ENCODE data around the gene EYA4. TPM values are rescaled to one million over a fixed set of nuclear protein-coding genes. Genes with fewer than 3 reads are reported as not detected.

Gene EYA4
- total RNA-seq, 4 donors from 2014 or later: 0.13 to 0.17 TPM; not detected in 2

GRCh38 chr6:133388731-133389130 lies 147.6 kb downstream of the EYA4 start:
- DNase-seq (ENCODE audit: low spot score in 2 of 2): no peak
- H3K4me3 ChIP-seq (ENCODE audit: low read depth, poor library complexity, severe bottlenecking): no peak overlapping the region
- 86 to 90% methylated on average over 6 of the region's 6 CpGs for WGBS, 2 donors
- TF ChIP-seq POLR2A (IDR thresholded peaks at IDR 0.05): no peak
- TF ChIP-seq, protein P1, sequence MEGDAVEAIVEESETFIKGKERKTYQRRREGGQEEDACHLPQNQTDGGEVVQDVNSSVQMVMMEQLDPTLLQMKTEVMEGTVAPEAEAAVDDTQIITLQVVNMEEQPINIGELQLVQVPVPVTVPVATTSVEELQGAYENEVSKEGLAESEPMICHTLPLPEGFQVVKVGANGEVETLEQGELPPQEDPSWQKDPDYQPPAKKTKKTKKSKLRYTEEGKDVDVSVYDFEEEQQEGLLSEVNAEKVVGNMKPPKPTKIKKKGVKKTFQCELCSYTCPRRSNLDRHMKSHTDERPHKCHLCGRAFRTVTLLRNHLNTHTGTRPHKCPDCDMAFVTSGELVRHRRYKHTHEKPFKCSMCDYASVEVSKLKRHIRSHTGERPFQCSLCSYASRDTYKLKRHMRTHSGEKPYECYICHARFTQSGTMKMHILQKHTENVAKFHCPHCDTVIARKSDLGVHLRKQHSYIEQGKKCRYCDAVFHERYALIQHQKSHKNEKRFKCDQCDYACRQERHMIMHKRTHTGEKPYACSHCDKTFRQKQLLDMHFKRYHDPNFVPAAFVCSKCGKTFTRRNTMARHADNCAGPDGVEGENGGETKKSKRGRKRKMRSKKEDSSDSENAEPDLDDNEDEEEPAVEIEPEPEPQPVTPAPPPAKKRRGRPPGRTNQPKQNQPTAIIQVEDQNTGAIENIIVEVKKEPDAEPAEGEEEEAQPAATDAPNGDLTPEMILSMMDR (IDR thresholded peaks at IDR 0.05): no peak
- intact Hi-C loops (cut with DNase I; ENCODE audit: low total_unique reads): no loop called here

- no peak for DNase-seq (ENCODE audit: low spot score in 2 of 2)
- no peak for TF ChIP-seq POLR2A (IDR thresholded peaks at IDR 0.05)
- TF ChIP-seq, protein P1 (IDR thresholded peaks at IDR 0.05): no peak
- intact Hi-C loops (cut with DNase I; ENCODE audit: low total_unique reads): no loop called here
- H3K4me3 ChIP-seq (ENCODE audit: low read depth, poor library complexity, severe bottlenecking): no peak overlapping the region
- WGBS, 2 donors: 95% methylated on average over 9 of the region's 9 CpGs
Measured at GRCh38 chr6:133390168-133390567, 149.0 kb downstream of the EYA4 start.

DNA sequence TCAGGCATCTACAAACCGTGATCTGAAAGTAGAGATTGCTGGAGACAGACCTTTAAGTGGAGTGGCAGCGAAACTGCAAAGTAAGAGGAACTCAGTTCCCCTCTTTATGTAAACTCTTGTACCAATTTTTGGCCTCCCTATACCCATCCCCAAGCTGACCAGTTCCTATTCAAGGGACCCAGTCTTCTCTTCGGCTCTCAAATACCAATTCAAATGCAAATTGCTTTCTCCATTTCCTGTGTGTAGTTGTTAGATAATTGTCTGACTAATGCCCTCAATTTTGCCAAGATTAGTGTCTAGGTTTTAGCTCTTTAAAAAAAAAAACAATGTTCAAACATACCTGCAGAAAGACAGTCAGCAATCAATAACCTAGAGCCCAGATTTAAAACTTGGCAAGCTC lies 150.9 kb downstream of the EYA4 start:
- 65 to 79% methylated on average over 3 of the region's 3 CpGs for WGBS, 2 donors
- no peak overlapping the region for H3K4me3 ChIP-seq (ENCODE audit: low read depth, poor library complexity, severe bottlenecking)
- intact Hi-C loops (cut with DNase I; ENCODE audit: low total_unique reads): no loop called here
- no peak for DNase-seq (ENCODE audit: low spot score in 2 of 2)
- TF ChIP-seq, protein P1 (IDR thresholded peaks at IDR 0.05): no peak
- no peak for TF ChIP-seq POLR2A (IDR thresholded peaks at IDR 0.05)

DNA sequence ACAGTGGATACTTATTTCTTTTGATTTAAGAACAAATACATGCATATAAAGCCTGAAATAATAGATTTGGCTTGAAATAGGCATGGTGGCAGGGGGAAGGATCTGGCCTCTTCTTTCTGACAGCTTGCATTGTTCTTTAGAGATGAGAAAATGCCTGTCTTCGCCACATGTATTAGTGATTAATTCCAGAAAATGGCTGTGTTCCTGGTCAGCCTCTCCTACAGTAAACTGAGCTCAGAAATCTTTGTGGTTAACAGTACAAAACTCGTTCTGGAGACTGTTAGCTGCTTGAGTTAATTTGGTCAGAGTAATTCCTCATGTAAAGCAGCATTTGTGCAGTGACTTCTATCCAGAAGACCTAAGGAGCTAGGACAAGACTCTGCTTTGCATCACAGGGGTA lies 151.5 kb downstream of the EYA4 start:
- intact Hi-C loops (cut with DNase I; ENCODE audit: low total_unique reads): no loop called here
- 52 to 58% methylated on average over 2 of the region's 2 CpGs for WGBS, 2 donors
- DNase-seq (ENCODE audit: low spot score in 2 of 2): no peak
- H3K4me3 ChIP-seq (ENCODE audit: low read depth, poor library complexity, severe bottlenecking): no peak overlapping the region
- TF ChIP-seq, protein P1 (IDR thresholded peaks at IDR 0.05): no peak
- TF ChIP-seq POLR2A (IDR thresholded peaks at IDR 0.05): no peak

GRCh38 chr6:133393891-133394290 lies 152.7 kb downstream of the EYA4 start:
- WGBS, 2 donors: 67 to 72% methylated on average over 1 of the region's 1 CpG
- intact Hi-C loops (cut with DNase I; ENCODE audit: low total_unique reads): no loop called here
- no peak for DNase-seq (ENCODE audit: low spot score in 2 of 2)
- no peak overlapping the region for H3K4me3 ChIP-seq (ENCODE audit: low read depth, poor library complexity, severe bottlenecking)
- TF ChIP-seq, protein P1 (IDR thresholded peaks at IDR 0.05): no peak
- TF ChIP-seq POLR2A (IDR thresholded peaks at IDR 0.05): no peak

GRCh38 chr6:133394630-133395029 lies 153.5 kb downstream of the EYA4 start:
- TF ChIP-seq, protein P1 (IDR thresholded peaks at IDR 0.05): no peak
- TF ChIP-seq POLR2A (IDR thresholded peaks at IDR 0.05): no peak
- H3K4me3 ChIP-seq (ENCODE audit: low read depth, poor library complexity, severe bottlenecking): no peak overlapping the region
- WGBS, 2 donors: 75 to 81% methylated on average over 2 of the region's 2 CpGs
- DNase-seq (ENCODE audit: low spot score in 2 of 2): no peak
- intact Hi-C loops (cut with DNase I; ENCODE audit: low total_unique reads): no loop called here
